Mesothelial cell of epicardium (in vitro differentiated cells): ENCODE data around the gene PPP2R2B. TPM values are rescaled to one million over a fixed set of nuclear protein-coding genes. Genes with fewer than 3 reads are reported as not detected.

Source experiments
- DNase-seq, 2 experiments: peaks; one replicate each; pipeline ENCODE4 v3.0.0; 2021; ENCODE audit warnings: low spot score in 2 of 2; ENCODE audit not compliant: unreplicated experiment in 2 of 2
- H3K27ac Mint-ChIP-seq: 2 replicates; pipeline ENCODE4 v1.8.0; 2021; ENCODE audit warnings: mixed read lengths
- H3K27me3 Mint-ChIP-seq: 2 replicates; pipeline ENCODE4 v1.8.0; 2021; ENCODE audit warnings: low read depth, mixed read lengths
- H3K36me3 Mint-ChIP-seq: 2 replicates; pipeline ENCODE4 v1.8.0; 2021; ENCODE audit warnings: mixed read lengths
- H3K4me1 Mint-ChIP-seq: 2 replicates; pipeline ENCODE4 v1.8.0; 2021; ENCODE audit warnings: mixed read lengths
- H3K4me3 Mint-ChIP-seq: 2 replicates; pipeline ENCODE4 v1.8.0; 2021; ENCODE audit warnings: mild to moderate bottlenecking, moderate library complexity, mixed read lengths
- H3K9me3 Mint-ChIP-seq: 2 replicates; pipeline ENCODE4 v1.8.0; 2021; ENCODE audit warnings: mixed read lengths
- CTCF ChIP-seq: fragments of 200-600 bp; sonication (generic); IDR thresholded peaks from one replicate; pipeline ENCODE4 v1.5.0; 2021; ENCODE audit warnings: antibody characterized with exemption; ENCODE audit not compliant: unreplicated experiment
- total RNA-seq: library from RNA; stranded (reverse); gene quantifications from 3 replicates; pipeline ENCODE4 v1.2.1, GENCODE V29; 2021

Gene PPP2R2B
- 18.2 to 20.2 TPM (median 19.7 TPM) in 3 replicates for total RNA-seq

DNA sequence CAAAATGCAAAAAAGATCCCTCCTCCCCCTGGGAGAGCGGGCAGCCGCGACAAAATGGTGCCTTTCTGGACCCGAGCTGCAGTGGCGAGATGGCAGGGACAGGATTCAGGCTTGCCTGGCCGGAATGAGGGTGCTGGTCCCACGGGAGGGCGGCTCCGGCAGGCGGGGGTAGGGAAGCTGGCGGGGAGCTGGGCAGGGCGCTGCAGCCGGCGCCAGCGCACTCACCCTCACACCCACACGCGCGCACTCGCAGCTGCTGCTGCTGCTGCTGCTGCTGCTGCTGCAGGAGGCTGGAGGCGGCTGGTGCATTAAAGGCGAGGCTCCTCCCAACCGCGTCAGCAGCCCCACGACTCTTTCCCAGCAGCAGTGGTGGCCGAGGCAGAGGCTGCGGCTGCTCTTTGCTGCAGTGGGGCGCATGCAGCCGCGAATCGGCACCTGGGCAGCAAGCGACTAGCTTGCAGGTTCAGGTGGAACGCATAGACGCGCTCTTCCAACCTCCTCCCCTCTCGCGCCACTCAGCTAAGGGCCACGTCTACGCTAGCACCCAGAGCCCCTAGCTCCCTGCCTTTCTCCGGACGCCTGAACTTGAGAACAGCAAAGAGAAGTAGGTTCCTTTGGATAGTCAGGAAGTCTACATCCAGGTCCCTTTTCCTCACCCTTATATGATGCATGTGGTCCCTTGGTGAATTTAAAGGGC lies at the start of gene PPP2R2B:
TSS of gene PPP2R2B (minus strand) at position 282 of the 697 bp plus-strand sequence.
- TF ChIP-seq CTCF = no peak
- Mint-ChIP-seq H3K4me3 (peak within 1 kb of the TSS; percentile 92), H3K36me3 (no peaks in the 10 kb centered on the region), H3K9me3 (no peaks in the 10 kb centered on the region), H3K4me1 (peaks cover 37% of the 10 kb centered on the region), H3K27ac (peak within 1 kb of the TSS; percentile 87), H3K27me3 (peaks cover 48% of the 10 kb centered on the region)
- DNase-seq = peak; percentile 40 to 62

GRCh38 chr5:146924132-146924531 lies 45.6 kb upstream of the PPP2R2B start:
- peaks cover 4% of the 10 kb centered on the region for H3K9me3 Mint-ChIP-seq

DNA sequence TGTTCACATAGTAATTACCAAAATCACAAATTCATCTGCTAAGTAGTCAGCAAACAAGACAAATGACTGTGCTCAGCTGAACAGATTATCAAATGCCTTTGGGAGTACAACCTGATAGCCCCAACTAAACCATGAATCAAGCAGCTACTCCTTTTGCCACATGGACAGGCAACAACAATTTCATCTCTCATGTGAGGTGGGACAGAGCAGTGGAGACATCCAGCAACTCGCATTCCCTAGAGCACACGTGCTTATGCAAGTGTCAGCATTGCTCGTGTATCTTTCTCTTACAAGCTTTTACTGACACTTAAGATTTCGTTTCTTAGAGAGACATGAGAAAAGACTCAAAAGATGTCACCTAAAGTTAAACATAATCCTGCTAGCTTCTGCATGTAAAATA lies 42.7 kb upstream of the PPP2R2B start:
- no peak overlapping the region for H3K4me3 Mint-ChIP-seq

More at GRCh38 chr5:146924132-146924531, 45.6 kb upstream of the PPP2R2B start:
- no peak for TF ChIP-seq CTCF
- Mint-ChIP-seq H3K27ac (no peak overlapping the region), H3K27me3 (no peaks in the 10 kb centered on the region), H3K36me3 (no peaks in the 10 kb centered on the region), H3K4me1 (peaks cover 32% of the 10 kb centered on the region), H3K4me3 (no peak overlapping the region)
- DNase-seq = no peak

GRCh38 chr5:146920351-146920881 lies 41.9 kb upstream of the PPP2R2B start:
- Mint-ChIP-seq H3K27ac (no peak overlapping the region), H3K27me3 (no peaks in the 10 kb centered on the region), H3K9me3 (peaks cover 4% of the 10 kb centered on the region), H3K4me1 (peaks cover 46% of the 10 kb centered on the region), H3K4me3 (no peak overlapping the region), H3K36me3 (no peaks in the 10 kb centered on the region)
- no peak for TF ChIP-seq CTCF
- no peak for DNase-seq

More for the DNA sequence above, 42.7 kb upstream of the PPP2R2B start:
- no peak overlapping the region for H3K27ac Mint-ChIP-seq
- H3K36me3 Mint-ChIP-seq = no peaks in the 10 kb centered on the region
- TF ChIP-seq CTCF = no peak
- H3K4me1 Mint-ChIP-seq = peaks cover 46% of the 10 kb centered on the region
- DNase-seq = no peak
- H3K9me3 Mint-ChIP-seq = peaks cover 4% of the 10 kb centered on the region
- H3K27me3 Mint-ChIP-seq = no peaks in the 10 kb centered on the region

DNA sequence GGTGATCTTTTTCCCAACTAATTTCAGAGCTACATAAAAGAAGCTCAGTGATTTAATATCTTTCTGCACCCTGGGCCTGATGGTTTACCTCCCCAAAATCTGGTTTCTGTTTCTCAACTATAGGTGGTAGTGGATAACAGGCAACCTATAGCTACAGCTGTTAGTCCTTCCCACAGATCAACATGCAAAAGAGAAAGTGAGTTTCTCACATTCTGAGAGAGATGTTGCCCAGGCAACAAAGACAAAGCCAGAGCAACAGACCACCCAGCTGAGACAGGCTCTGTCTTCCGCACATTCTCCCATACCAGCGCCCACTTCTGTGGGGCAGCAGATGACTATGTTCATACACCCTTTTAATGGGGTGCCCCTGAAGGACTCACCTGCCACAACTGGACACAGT lies 40.7 kb upstream of the PPP2R2B start:
- Mint-ChIP-seq H3K9me3 (no peaks in the 10 kb centered on the region), H3K27ac (peak overlapping the region; percentile 83), H3K36me3 (no peaks in the 10 kb centered on the region), H3K4me3 (no peak overlapping the region), H3K4me1 (peaks cover 46% of the 10 kb centered on the region), H3K27me3 (no peaks in the 10 kb centered on the region)
- no peak for TF ChIP-seq CTCF
- no peak for DNase-seq
